NCI-H526 (cell line): Measurements from ENCODE around the gene NEDD4L.

Source experiments
- DNase-seq, 2 experiments: peaks; one replicate each; lab custom pipeline; 2025; lab: John Stamatoyannopoulos, UW

NEDD4L gene

DNA sequence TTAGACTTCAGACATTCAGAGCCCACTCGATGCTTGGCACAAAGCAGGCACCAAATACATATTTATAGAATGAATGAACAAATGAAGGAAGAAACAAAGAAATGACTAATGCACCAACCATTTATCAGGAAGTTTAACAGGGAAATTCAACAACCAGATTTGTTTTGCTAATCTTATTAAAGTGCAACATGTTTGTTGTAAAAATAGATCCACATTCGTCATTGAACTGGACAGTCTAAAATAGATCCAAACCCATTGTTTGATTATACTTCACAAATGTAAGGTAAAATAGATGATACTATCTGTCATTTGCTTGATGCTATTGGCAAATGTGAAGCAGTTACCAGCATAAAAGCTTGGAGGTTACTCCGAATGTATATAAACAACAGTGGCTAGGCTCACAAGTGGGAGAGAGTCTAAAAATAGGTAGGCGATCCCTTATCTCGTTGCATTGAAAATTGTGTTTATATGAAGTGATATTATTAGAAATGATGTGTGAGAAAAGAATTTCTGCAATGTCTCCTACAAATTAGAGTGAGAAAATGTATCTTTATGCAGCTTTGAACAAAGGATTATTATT lies 246.2 kb downstream of the NEDD4L start:
- DNase-seq: no peak

DNA sequence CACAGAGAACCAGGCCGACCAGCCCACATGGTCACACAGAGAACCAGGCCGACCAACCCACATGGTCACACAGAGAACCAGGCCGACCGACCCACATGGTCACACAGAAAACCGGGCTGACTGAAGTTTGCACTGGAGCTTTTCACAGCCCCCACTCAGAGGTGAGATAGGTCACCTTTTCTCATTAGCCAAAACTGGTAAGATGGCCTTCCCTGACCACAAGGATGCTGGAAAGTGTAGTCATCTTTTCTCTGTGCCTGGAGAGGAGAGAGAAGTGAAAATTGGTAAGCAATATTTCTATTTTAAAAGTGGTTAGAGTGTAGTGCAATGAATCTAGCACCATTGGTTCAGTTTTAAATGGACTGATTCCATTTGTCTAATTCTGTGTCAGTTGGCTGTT lies 247.1 kb downstream of the NEDD4L start:
- no peak for DNase-seq

DNA sequence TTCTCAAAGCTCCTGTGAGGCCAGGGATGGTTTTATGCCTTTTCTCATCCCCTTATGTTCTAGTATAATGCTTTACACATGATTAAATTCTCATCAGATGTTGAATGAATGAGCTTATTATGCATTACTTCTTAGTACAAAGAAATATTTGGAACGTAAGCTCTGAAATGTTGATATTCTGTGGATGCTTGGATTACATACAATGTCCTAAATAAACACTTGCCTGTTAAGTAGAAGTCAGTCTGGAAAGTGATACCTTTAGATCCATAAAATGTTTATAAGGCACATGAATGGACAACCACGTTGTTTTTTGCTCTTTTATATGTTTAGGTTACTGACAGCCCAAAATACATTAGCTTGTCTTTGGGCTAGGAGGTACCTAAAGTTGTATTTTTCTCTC lies 248.6 kb downstream of the NEDD4L start:
- DNase-seq: no peak

DNA sequence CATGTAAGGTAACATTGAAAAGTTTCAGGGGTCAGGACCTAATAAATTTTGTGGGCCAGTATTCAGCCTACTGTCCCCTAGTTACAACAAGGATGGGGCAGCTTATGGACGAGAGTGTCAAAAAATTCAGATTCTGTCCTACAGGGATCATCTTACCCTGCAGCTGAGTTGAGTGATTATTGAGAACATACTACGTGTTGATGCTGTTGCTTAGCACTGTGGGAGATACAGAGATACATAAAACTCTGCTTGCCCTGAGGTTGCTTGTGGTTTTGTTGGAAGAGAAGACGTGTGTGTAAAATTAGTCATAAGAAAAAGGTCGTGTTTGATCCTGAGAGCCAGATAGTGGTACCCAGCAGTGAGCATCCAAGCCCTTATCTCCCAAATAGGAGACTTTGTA lies 253.2 kb downstream of the NEDD4L start:
- no peak for DNase-seq

DNA sequence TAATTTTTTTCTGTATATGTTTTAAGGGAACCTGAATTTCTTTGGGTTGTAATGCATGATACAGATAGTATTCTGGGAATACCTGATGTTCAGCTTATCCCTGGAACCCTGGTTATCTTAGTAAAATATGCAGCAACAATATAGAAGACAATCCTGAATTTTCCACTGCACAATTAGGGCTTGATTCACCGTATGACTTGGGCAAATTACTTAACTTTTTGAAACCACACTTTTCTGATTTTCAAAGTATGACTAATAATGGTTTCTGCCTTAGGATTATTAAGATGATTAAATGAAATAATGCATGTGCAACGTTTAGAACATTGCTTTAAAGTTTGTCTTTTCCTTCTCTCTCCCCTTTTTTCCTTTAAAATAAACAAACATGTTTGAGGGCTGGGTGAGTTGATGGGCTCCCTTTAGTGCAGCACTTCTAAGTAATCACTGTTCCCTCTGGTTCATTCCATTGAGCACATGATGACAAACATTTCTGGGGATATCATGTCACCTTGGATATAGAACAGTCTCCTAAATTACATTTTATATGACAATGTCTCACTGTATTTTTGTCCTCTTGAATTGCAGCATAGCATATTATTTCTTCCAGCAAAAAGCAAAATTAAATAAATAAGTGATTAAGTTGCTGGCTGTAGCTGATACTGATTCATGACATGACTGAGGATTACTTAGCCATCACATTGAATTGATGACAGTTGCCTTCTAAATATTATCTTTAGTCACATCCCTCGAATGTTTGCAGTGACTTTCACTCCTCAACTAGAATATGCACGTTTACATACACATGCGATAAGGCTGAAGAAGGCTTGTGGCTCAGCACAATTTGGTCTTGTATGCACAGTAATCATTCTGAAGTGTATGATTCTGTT lies 254.5 kb downstream of the NEDD4L start:
- DNase-seq: no peak

DNA sequence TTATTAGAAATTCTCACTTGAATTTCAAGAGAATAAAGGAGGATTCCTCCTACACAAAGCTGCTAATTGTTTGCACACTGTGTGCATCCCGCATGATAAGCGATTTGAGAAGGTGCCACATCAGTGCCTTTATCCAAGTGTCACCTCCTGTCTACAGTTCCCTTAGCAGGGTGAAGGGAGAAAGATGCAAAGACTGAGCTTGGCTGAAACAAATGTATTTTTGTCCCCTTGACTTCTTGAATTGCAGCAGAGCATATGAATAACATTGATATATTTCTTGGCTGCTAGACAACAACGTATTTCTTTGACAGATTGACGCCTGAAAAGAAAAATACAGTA lies 255.1 kb downstream of the NEDD4L start:
- DNase-seq: no peak

DNA sequence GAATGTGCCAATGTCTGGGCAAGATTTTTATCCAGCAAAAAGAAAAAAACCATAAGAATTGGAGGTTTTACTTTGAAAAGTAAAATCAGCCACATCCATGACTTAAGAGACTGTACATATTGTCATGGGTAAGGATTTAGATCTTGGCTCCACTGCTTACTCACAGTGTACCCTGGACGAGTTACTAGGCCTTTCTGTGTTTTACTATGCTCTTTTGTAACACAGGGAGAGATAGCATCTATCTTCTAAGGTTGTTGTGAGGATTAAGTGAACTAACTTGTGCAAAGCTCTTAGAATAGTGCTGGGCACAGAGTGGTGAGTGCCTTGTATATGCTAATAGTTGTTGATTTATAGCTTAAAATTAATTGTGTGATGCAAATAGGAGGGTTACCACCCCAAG lies 255.9 kb downstream of the NEDD4L start:
- DNase-seq: no peak

DNA sequence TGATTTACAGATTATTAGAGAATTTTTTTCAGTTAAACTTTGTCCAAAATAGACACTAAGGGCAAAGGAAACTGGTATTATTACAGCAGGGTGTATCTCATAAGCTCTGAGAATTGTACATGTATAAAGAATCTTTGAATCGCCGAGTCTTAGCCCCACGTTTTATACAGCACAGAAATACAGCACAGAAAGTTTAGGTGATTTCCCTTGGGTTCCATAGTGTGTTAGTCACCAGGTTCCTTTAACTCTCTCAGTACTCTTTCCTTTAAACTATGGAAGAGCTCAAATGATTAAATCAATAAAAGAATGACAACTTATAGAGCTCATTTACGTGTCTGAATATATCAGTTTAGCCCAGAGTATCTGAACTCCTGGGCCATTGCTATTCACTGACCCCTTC lies 256.8 kb downstream of the NEDD4L start:
- DNase-seq: no peak

DNA sequence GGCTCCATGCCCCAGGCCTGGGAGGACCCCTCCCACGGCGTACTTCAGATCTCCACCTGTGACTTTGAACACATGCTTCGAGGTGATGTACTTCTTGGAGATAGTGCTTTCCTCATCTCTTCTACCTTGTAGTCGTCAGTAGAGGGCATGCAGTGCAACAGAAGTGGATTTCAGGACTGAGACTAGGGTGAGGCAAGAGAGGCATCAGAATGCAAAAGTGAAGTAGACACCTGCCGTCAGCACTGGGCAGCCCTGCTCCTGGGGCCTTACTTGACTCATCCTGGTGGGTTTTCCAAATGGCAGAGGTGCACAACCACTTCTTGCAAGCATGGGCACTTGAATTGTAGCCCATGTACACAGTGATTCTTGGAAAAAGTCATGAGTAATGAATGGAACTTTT lies 258.8 kb downstream of the NEDD4L start:
- DNase-seq: no peak

DNA sequence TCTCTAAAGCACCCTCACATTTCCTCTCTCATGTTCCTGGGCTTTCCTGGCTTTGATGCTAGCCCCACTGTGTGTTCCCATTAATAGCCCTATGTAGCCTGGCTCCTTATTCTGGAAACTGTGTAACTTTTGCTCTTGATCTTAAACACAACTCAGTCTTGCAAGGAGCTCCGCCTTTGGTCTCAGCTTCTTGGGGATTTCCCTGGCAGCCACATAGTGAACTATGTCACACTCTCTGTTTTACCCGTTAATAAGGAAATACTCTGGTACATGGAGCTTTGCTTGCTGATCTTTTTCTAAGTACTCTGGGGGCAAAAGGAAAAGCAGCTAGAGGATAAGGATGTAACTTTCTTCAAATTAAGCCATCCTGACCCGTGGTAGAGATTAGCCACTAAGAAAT lies 259.3 kb downstream of the NEDD4L start:
- DNase-seq: no peak

DNA sequence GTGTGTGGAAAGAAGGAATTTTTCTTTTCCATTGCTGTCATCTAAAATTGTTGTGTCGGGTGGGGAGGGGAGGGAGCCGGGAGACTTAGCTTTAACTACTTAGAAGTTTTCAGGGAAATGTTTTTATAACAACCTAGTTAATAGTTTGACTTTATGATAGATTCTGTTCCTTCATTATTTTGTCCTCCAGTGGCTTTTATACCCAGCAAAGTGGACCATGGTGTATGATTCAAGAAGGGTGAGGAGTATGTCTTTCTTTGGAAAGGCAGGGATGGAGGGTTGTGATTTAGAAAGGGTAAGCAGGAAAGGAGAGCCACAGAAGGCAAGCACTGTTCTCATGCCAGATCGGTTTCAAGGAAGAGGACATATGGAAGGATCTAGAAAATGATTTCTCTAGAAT lies 261.8 kb downstream of the NEDD4L start:
- DNase-seq: no peak

DNA sequence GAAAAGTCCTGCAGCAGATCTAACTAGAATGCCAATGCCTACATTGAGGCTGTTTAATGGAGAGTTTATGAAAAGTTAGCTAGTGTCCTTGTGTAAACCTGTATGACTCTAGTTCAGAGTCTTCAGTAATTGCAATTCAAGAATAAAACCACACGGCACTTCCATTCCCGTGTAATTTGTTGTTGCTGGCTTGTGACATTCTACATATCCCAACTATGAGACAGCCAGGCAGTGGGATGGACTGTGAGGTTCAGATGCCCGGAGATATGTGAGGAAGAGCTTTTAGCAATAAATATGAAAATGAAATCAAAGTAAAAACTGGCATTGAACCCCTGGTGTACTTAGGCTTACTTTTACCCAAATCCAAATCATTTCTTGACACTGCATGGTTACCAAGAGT lies 263.4 kb downstream of the NEDD4L start:
- no peak for DNase-seq

DNA sequence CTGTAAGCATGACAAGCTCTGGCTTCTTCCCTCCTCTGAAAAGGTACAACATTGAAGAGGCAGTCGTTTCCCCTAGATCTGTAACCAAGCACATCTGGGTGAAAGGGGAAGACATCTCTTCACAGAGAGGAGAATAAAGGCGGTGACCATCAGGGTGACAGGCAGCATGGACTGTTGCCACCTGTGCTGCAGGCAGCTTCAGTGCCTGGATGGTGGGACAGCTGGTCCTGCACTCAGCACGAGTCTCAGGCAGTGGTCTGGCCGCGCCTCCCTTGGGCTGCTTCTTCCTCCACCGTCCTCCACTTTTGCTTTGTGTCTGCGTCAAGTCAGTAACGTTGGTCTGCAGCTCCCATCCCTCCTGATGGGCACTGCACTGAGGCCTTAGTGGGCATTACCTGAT lies 264.4 kb downstream of the NEDD4L start:
- no peak for DNase-seq

DNA sequence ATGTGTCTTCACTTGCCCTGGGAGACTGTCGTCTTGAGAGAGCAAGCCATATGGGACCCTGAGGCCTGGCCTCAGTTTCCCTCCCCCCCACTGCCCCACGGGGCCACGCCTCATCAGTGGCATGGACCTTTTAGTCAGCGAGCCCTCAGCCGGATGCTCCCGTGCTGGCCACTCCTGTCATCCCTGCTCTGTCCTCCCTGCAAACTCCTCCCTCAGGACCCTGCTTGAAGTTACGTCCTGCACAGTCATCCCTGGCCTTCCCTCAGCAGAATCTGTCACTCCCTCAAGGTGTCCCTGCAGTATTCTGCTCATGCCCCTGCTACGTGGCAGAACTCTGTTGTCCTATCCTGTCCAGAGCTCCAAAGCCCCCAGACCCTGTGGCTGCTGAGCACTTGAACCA lies 265.1 kb downstream of the NEDD4L start:
- DNase-seq: no peak

DNA sequence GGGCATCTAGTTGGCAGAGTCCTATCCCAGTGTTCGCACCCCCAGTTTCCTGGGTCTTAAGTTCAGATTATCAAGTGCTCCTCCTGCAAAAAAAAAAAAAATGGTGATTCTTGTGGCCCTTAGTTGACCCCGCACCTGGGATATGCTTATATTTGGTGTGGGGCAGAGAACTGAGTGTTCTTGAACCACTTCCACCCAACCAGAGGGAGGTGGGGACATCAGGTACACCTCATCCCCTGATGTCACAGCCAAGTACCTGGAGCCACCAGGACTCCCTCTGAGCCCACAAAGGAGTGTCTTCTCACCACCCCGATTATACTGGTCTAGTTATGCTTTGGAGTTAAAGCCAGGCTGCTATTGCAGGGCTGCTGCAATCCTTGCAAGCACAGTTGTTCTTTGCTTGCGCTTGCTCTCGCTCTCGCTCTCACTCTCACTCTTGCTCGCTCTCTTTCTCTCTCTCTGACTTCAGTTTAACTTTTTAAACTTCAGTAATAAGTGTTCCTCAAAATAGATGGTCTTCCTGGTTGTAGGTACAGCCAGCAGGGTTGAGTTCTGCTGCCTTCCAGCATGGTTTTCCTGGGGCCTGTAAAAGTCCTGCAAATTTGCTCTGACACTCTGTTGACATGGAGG lies 265.7 kb downstream of the NEDD4L start:
- no peak for DNase-seq

DNA sequence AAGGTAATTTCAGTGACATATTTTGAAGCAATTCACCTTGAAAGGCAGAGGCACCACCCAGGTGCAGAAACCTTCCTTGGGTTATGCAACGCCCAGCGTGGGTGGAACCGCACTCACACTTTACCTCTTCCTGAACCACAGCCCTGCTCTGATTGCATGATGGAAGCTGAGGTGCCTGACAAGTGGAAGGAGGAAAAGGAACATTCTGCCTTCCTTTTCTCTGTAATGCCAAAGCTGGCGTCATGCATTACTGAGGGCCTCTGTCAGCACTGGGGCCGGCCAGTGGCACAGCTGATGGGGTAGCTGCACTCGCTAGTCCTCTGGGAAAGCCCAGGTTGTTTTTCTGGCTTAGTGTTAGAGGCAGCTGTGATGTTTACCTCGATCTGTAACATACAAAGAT lies 266.5 kb downstream of the NEDD4L start:
- no peak for DNase-seq

DNA sequence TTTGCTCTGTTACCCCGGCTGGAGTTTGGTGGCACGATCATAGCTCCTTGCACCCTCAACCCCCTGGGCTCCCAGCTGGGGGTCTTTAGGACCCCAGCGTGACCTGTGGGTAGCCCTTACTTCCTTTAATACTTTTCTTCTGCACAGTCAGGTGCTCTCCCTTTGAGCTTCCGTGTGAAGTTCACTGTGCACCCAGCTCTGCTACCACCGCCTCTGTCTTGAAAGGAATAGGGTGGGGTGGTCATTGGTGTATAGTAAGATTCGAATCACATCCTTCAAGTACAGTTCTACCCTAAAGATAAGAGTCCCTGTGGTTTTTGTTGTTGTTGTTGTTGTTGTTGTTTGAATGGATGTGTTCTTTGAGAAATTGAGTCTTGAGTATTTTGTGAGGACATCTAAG lies 267.4 kb downstream of the NEDD4L start:
- no peak for DNase-seq

DNA sequence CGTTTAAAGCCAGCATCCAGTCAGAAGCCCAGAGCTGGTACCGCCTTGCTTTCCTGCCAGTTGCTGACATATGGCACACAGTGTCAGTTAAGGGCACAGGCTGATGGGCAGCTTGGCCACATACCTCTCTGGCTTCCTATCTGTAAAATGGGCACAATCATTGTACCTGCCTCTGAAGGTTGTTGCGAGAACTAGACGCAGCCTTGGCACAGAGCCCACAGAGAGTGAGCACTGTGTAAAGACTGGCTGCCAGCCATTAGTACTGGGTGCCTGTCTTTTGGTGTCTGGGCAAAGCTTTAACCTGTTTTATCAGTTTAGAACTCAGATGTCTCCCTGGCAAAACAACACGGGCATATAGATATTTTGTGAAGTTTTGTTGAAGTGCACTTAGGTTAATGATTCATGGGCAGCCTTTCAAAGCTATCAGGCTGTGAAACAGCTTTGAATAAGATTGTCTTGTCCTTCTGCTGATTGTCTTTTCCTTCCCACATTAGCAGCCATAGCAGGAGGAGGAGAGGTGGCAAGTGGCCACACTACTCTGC lies 269.5 kb downstream of the NEDD4L start:
- DNase-seq: no peak

DNA sequence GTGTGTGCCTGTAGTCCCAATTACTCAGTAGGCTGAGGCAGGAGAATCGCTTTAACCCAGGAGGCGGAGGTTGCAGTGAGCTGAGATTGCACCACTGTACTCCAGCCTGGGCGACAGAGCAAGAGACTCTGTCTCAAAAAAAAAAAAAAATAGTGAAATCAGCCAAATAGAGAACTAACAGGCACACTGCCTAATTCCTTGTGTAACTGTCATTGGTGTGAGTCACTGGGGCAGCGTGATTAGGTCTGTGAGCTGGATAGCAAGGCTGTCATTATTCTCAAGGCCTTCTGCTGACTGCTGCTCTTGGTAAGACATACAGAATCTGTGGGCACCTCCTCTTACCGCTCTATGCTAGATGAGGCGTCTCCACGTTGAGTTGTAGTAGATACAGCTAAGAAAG lies 270.3 kb downstream of the NEDD4L start:
- DNase-seq: no peak

DNA sequence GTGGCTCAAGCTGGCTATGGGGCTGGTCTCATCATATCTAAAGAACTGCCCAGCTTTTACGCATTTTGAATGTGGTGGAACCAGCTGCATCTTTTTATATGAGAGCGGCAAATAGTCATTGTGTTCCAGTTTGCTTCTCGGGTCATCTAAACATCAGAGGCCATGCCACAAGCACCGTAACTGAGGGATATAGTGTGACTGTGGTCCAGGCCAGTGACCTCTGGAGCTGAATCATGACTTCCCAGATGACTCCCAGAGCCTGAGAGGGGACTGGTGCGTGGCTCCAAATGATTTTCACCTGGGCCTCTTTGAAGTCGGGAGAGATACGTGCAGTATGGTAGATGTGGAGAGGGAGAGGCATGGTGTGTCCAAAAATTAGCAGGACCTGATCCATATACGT lies 271.0 kb downstream of the NEDD4L start:
- no peak for DNase-seq

DNA sequence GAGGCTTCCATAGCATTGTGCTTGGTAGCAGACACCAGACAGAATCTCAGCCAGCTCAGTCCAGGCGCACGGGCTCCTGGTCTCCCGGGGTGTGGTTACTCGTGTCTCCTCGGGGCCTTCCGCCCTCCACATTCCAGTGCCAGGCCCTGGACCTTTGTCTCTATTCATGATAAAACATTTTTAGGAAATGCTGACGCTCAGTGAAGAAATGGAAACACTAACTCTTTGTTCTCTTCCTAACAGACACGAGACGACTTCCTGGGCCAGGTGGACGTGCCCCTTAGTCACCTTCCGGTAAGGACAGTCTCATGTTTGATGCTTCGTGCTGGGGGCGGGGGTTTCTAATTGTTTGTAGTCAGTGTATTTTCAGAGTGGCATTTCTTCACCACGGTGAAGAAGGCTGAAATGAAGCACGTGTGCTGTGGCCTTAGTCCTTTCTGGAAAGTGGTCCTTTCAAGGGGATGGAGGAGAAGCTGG lies 271.8 kb downstream of the NEDD4L start:
- no peak for DNase-seq

DNA sequence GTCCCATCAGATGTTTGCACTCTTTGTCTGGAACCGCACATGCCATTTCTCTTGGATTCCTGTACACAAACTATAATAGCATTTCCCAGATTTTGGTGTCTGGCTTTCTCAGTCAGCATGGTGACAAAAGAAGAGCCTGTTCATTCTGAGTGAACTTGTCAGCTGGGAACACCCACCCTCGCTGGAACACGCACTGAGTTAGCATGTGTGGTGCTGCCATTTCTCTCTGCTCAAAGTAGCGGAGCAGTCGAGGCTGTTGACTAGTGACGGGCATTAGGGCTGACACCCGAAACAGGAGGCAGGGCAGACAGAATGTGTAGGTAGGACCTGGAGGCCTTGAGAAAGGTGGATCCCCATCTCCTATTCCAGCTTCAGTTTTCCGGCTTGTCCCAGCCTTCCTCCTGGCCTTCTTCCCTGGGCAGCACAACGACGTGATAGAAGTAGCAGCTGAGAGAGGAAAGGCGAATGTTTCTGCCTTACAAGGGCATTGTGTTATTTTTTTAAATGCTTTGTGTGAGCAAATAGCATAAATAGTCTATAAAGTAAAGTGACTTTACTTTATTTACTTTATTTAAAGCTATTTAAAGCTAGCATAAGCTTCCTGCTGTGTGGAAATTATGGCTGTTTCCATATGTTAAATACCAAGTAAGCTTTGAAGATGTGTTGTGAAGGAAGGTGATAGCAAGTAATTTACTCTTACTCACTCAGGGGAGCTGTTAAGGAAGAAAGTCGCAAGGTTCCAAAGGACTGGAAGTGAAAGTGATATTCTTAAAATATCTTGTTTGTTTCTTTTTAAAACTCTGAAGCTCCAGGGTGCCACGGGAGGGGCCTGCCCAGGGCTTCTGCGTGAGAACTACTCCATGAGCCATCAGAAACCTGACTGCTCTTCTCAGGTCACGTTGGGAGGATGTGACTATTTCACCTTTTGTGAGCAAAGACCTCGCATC lies 272.6 kb downstream of the NEDD4L start:
- no peak for DNase-seq
